ENCODE measurements around the gene RANBP1.

RANBP1 gene

DNA sequence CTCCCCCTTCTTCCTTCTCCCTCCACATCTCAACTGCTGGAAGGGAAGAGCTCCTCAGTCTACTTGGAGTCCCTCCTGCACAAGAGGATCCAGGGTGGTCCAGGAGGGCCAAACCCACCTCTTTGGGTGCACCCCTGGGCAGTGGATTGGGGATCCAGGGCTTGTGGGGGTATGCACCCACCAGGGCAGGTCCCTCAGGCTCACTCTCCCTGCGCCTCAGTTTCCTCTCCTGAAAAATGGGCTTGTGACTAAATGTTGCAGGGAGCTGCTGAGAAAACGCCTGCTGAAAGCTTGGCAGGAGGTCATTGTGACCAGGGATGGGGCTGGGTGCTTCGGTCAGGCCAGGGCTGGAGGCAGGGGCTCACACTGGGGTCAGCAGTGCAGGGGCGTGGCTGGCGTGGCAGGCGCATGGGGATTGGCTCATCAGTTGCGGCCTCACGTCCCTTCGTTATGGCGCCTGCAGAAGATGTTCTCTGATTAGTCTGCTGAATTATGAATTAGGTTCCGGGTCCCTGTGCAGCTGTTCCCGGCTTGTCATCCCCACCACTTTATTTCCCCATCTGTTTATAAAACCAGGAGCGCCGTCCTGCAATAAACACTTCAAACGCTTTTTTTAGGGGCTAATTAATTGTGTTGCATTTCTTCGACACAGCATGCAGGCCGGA is 60.6 kb downstream of the RANBP1 start:
- DNase-seq = no peak
